Measurements from ENCODE around the gene STX8.

The STX8 gene

GRCh38 chr17:9242983-9243382, 332.6 kb downstream of the STX8 start:
- Histone ChIP-seq H3K9me3 (ENCODE audit: severe bottlenecking) (no peaks in the 10 kb centered on the region), H3K36me3 (no peaks in the 10 kb centered on the region), H3K27ac (no peak overlapping the region), H3K4me3 (ENCODE audit: low read depth, low read length) (no peak overlapping the region), H3K27me3 (ENCODE audit: insufficient read depth, low read depth, severe bottlenecking) (no peaks in the 10 kb centered on the region)
- no peak for DNase-seq
- TF ChIP-seq CTCF (IDR thresholded peaks at IDR 0.05; ENCODE audit: low read depth, low read length) = no peak

GRCh38 chr17:9242497-9242881, 333.1 kb downstream of the STX8 start:
- Histone ChIP-seq H3K9me3 (ENCODE audit: severe bottlenecking) (no peaks in the 10 kb centered on the region), H3K27ac (no peak overlapping the region), H3K36me3 (no peaks in the 10 kb centered on the region), H3K4me3 (ENCODE audit: low read depth, low read length) (no peak overlapping the region), H3K27me3 (ENCODE audit: insufficient read depth, low read depth, severe bottlenecking) (no peaks in the 10 kb centered on the region)
- DNase-seq = no peak
- TF ChIP-seq CTCF (IDR thresholded peaks at IDR 0.05; ENCODE audit: low read depth, low read length) = no peak

- TF ChIP-seq CTCF (IDR thresholded peaks at IDR 0.05; ENCODE audit: low read depth, low read length) = no peak
- no peak for DNase-seq
- Histone ChIP-seq H3K27me3 (ENCODE audit: insufficient read depth, low read depth, severe bottlenecking) (no peaks in the 10 kb centered on the region), H3K4me3 (ENCODE audit: low read depth, low read length) (no peak overlapping the region), H3K27ac (no peak overlapping the region), H3K9me3 (ENCODE audit: severe bottlenecking) (no peaks in the 10 kb centered on the region), H3K36me3 (no peaks in the 10 kb centered on the region)
Measured at GRCh38 chr17:9241774-9242496, 333.7 kb downstream of the STX8 start.

GRCh38 chr17:9241371-9241712, 334.3 kb downstream of the STX8 start:
- TF ChIP-seq CTCF (IDR thresholded peaks at IDR 0.05; ENCODE audit: low read depth, low read length) = no peak
- Histone ChIP-seq H3K36me3 (no peaks in the 10 kb centered on the region), H3K4me3 (ENCODE audit: low read depth, low read length) (no peak overlapping the region), H3K27ac (no peak overlapping the region), H3K9me3 (ENCODE audit: severe bottlenecking) (no peaks in the 10 kb centered on the region), H3K27me3 (ENCODE audit: insufficient read depth, low read depth, severe bottlenecking) (no peaks in the 10 kb centered on the region)
- DNase-seq = no peak

GRCh38 chr17:9240659-9241370, 334.8 kb downstream of the STX8 start:
- Histone ChIP-seq H3K27ac (no peak overlapping the region), H3K4me3 (ENCODE audit: low read depth, low read length) (no peak overlapping the region), H3K36me3 (no peaks in the 10 kb centered on the region), H3K27me3 (ENCODE audit: insufficient read depth, low read depth, severe bottlenecking) (no peaks in the 10 kb centered on the region), H3K9me3 (ENCODE audit: severe bottlenecking) (no peaks in the 10 kb centered on the region)
- no peak for TF ChIP-seq CTCF (IDR thresholded peaks at IDR 0.05; ENCODE audit: low read depth, low read length)
- DNase-seq = no peak

All from WERI-Rb-1 (cell line).